Ovary (tissue), 9 donors: ENCODE results near the gene TAF3. TPM values are rescaled to one million over a fixed set of nuclear protein-coding genes. Genes with fewer than 3 reads are reported as not detected.

Experiments
- DNase-seq, 5 donors: peaks; one replicate each; pipeline ENCODE4 v3.0.0-alpha.2; 2019 to 2020
- H3K27ac ChIP-seq, 2 donors: fragments of 200-600 bp; one replicate each; pipeline versions ENCODE4 v1.5.1 to v1.8.0; 2019 to 2022
- H3K27me3 ChIP-seq: fragments of 200-600 bp; one replicate; pipeline ENCODE4 v1.8.0; 2022
- H3K36me3 ChIP-seq: fragments of 200-600 bp; sonication (generic); one replicate; pipeline ENCODE4 v1.5.1; 2019
- H3K4me1 ChIP-seq: one replicate; pipeline ENCODE4 v1.8.1; 2013; ENCODE audit warnings: mild to moderate bottlenecking, moderate library complexity; ENCODE audit not compliant: insufficient read depth
- H3K4me3 ChIP-seq: fragments of 200-600 bp; sonication (generic); one replicate; pipeline ENCODE4 v1.5.1; 2017
- H3K9me3 ChIP-seq, 2 donors: fragments of 200-600 bp in 1 of 2; sonication (generic) in 1 of 2; one replicate each; pipeline versions ENCODE4 v1.5.1 to v1.8.1; 2013 to 2019; ENCODE audit warnings: mild to moderate bottlenecking in 1 of 2, moderate library complexity in 1 of 2
- CTCF ChIP-seq, 3 donors: fragments of 450-650 bp in 2 of 3; fragments of 200-600 bp in 1 of 3; IDR thresholded peaks; one replicate each; pipeline versions ENCODE4 v1.5.1 to v1.8.0; 2016 to 2022; ENCODE audit warnings: antibody characterized with exemption in 3 of 3, mild to moderate bottlenecking in 1 of 3
- EP300 ChIP-seq: sonication (generic); formaldehyde crosslinking; IDR thresholded peaks from one replicate; pipeline ENCODE4 v1.6.1; 2017; ENCODE audit warnings: antibody characterized with exemption
- POLR2A ChIP-seq: fragments of 450-650 bp; IDR thresholded peaks from one replicate; pipeline ENCODE4 v1.6.1; 2017; ENCODE audit warnings: antibody characterized with exemption, mild to moderate bottlenecking, moderate library complexity
- WGBS, 3 donors: extraction: QIAGEN DNeasy Blood & Tissue Kit in 1 of 3; methylation state at CpG; one replicate each; pipeline versions ENCODE4 v1.1.5 to v1.1.7; 2013 to 2017; 5-methylcytosine and 5-hydroxymethylcytosine counted together
- intact Hi-C, 4 donors: fragments of 100-400 bp; cut with DNase I; formaldehyde crosslinking; loops; one replicate each; pipeline versions ENCODE4 v1.11.0 to v1.15.1; 2022 to 2023
- polyA plus RNA-seq, 2 donors: library from polyadenylated mRNA; stranded (reverse); fragments of 200-250 nt in 1 of 2; fragments of 350-450 nt in 1 of 2; fragmentation: Illumina TruSeq in 1 of 2; extraction: RNeasy Lipid Tissue Mini Kit (QIAGEN cat#74804) in 1 of 2; gene quantifications; one replicate each; pipeline ENCODE4 v1.2.3, GENCODE V29; 2013 to 2014
- total RNA-seq, 7 donors: library from RNA; depleted of rRNA in 2 of 7; stranded (reverse); fragments of >200 nt in 2 of 7; fragmentation: NEBNext Ultra II Directional in 3 of 7; extraction: Animal tissue kit (Norgen Biotek cat#: 25700) in 3 of 7; gene quantifications; one replicate each; pipeline versions ENCODE4 v1.1.0 to v1.2.4, GENCODE V29; 2016 to 2023
- donor health status: DM: no; HTN: no; CAD: no; lungs with moderate emphysema.
- donor health status: DM: no; HTN: no; CAD: no.
- donor health status: Bipolar disorder and iron deficiency.
- donor health status: DM: yes; HTN: yes; CAD: no.
- donor health status: DM: no; HTN: no; CAD: no.
- donor health status: DM: yes; HTN: yes; CAD: no.

TAF3 gene
- total and polyA plus RNA-seq, 9 donors = 7.1 to 15.9 (median 11.8) TPM

GRCh38 chr10:7876541-7877127 lies 58.3 kb downstream of the TAF3 start:
- WGBS, 3 donors = 65 to 75% (median 67%) methylated on average over 4 of the region's 4 CpGs
- TF ChIP-seq POLR2A = no peak
- no peak for TF ChIP-seq EP300
- no peak for TF ChIP-seq CTCF (IDR thresholded peaks at IDR 0.05)
- no peaks in the 10 kb centered on the region for H3K9me3 ChIP-seq
- no peaks in the 10 kb centered on the region for H3K36me3 ChIP-seq
- intact Hi-C loops = no loop called here
- H3K27me3 ChIP-seq = no peaks in the 10 kb centered on the region
- DNase-seq = no peak
- no peak overlapping the region for H3K4me3 ChIP-seq
- H3K4me1 ChIP-seq = no peaks in the 10 kb centered on the region
- H3K27ac ChIP-seq = no peak overlapping the region

GRCh38 chr10:7881119-7881518 lies 62.8 kb downstream of the TAF3 start:
- H3K36me3 ChIP-seq = no peaks in the 10 kb centered on the region
- TF ChIP-seq CTCF (IDR thresholded peaks at IDR 0.05) = no peak
- TF ChIP-seq POLR2A = no peak
- no peak for TF ChIP-seq EP300
- H3K27me3 ChIP-seq = no peaks in the 10 kb centered on the region
- no peak for DNase-seq
- WGBS, 3 donors = 99% methylated on average over 3 of the region's 3 CpGs
- intact Hi-C loops = no loop called here
- no peak overlapping the region for H3K4me3 ChIP-seq
- H3K9me3 ChIP-seq = no peaks in the 10 kb centered on the region
- H3K4me1 ChIP-seq = no peaks in the 10 kb centered on the region
- no peak overlapping the region for H3K27ac ChIP-seq

- Histone ChIP-seq H3K4me3 (no peak overlapping the region), H3K4me1 (no peaks in the 10 kb centered on the region), H3K27me3 (no peaks in the 10 kb centered on the region), H3K27ac (no peak overlapping the region), H3K9me3 (no peaks in the 10 kb centered on the region), H3K36me3 (no peaks in the 10 kb centered on the region)
- TF ChIP-seq POLR2A (no peak), CTCF (IDR thresholded peaks at IDR 0.05) (no peak), EP300 (no peak)
- intact Hi-C loops = no loop called here
- DNase-seq = no peak
- 92 to 100% (median 100%) methylated on average over 2 of the region's 2 CpGs for WGBS, 3 donors
These were observed 67.8 kb downstream of the TAF3 start for GRCh38 chr10:7886056-7886455.

- WGBS, 3 donors = 25 to 30% (median 26%) methylated on average over 8 of the region's 8 CpGs
- TF ChIP-seq EP300 (no peak), POLR2A (no peak), CTCF (IDR thresholded peaks at IDR 0.05) (no peak)
- intact Hi-C loops = no loop called here
- no peaks in the 10 kb centered on the region for H3K36me3 ChIP-seq
- H3K27ac ChIP-seq = no peak overlapping the region
- no peak overlapping the region for H3K4me3 ChIP-seq
- no peaks in the 10 kb centered on the region for H3K4me1 ChIP-seq
- DNase-seq = no peak
- no peaks in the 10 kb centered on the region for H3K9me3 ChIP-seq
- no peaks in the 10 kb centered on the region for H3K27me3 ChIP-seq
These were observed 69.0 kb downstream of the TAF3 start for GRCh38 chr10:7887174-7887816.
